Subcutaneous adipose tissue (tissue), 4 donors: Measurements from ENCODE around the gene TEX11. TPM values are rescaled to one million over a fixed set of nuclear protein-coding genes. Genes with fewer than 3 reads are reported as not detected.

ENCODE experiments used
- CTCF ChIP-seq: fragments of 450-650 bp; IDR thresholded peaks from one replicate; pipeline ENCODE4 v1.5.1; 2016; ENCODE audit warnings: low read depth, mild to moderate bottlenecking, control low read depth, antibody characterized with exemption, moderate library complexity
- total RNA-seq, 4 donors: library from RNA; depleted of rRNA; stranded (reverse); fragments of >200 nt; gene quantifications; one replicate each; pipeline ENCODE4 v1.1.0, GENCODE V29; 2016

Gene TEX11
- total RNA-seq, 4 donors from 2014 or later, result not detected

DNA sequence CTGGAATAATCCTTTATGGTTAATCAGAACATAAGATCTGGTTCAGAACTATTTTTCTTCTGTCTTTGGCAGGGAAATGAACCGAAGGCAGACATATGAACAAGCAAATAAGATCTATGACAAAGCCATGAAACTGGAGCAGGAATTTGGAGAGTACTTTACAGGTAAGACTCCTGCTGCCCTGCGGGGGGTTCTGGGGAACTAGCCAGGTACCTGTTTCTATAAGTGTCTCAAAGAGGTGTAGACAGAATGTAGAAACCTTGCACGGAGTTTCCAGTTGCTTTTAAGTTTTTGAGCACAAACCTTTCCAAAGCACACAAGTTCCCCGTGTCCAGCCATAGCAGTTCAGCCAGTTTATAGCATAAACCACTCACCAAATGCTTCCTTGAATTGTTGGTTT, 407.7 kb downstream of the TEX11 start:
- TF ChIP-seq CTCF, result no peak

DNA sequence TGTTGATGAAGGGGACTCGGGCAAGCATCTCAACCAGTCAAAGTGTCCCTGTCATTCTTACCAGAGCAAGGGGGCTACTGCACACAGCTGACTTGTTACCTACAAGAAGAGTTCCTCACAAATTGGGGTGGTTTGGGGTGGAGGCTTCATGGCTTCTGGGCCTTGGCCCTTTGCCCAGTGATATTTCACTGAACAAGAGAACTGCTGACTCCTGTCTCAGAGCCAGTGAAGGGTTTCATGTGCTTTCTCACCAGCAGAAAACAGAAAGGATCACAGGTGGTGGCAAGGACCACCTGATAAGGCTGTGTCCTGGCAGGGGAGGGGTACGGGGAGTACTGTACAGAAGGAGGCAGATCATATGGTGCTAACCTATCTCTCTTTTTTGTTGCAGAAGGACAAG, 410.4 kb downstream of the TEX11 start:
- no peak for TF ChIP-seq CTCF

DNA sequence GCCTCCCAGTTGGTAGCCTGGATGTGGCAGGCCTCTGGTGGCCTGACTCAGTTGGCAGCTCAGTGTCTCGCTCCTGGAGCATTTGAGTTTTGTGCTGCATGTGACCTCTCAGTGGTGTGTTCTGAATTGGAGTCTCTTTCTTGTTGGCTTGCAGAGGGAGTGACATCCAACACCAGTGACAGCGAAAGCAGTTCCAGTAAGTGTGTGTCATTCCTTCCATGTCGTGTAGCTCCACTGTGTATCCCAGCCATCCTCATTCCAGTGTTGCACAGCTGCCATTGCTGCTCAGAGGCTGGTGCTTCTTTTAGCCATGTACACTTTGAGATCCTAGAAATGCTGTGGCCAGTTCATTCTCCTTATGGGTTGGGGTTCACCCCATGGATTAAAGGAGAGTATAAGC, 411.5 kb downstream of the TEX11 start:
- TF ChIP-seq CTCF, result no peak

GRCh38 chrX:70496491-70496890, 412.0 kb downstream of the TEX11 start:
- no peak for TF ChIP-seq CTCF

GRCh38 chrX:70494441-70494840, 414.1 kb downstream of the TEX11 start:
- no peak for TF ChIP-seq CTCF

- TF ChIP-seq CTCF, result no peak
Observed at GRCh38 chrX:70488856-70489255, 419.7 kb downstream of the TEX11 start.

- no peak for TF ChIP-seq CTCF
Observed at GRCh38 chrX:70485466-70485865, 423.0 kb downstream of the TEX11 start.
